WERI-Rb-1 (cell line): ENCODE measurements around the gene NEAT1.

Experiments used
- DNase-seq: peaks from one replicate; pipeline ENCODE4 v3.0.0-alpha.2; 2020
- H3K27ac ChIP-seq: fragments of 250-450 bp; sonication (Bioruptor Pico); 2 replicates; pipeline ENCODE4 v1.5.1; 2020; ENCODE audit warnings: mild to moderate bottlenecking, moderate library complexity
- H3K27me3 ChIP-seq: fragments of 250-450 bp; sonication (Bioruptor Pico); 2 replicates; pipeline ENCODE4 v1.5.1; 2021; ENCODE audit warnings: mild to moderate bottlenecking, low read depth, moderate library complexity; ENCODE audit not compliant: insufficient read depth, severe bottlenecking
- H3K36me3 ChIP-seq: fragments of 250-450 bp; sonication (Bioruptor Pico); 2 replicates; pipeline ENCODE4 v1.5.1; 2020; ENCODE audit warnings: mild to moderate bottlenecking, moderate library complexity
- H3K4me3 ChIP-seq: 2 replicates; pipeline ENCODE4 v1.5.1; 2011; ENCODE audit warnings: low read depth, mild to moderate bottlenecking, control low read depth, low read length
- H3K9me3 ChIP-seq: fragments of 250-450 bp; sonication (Bioruptor Pico); 2 replicates; pipeline ENCODE4 v1.5.1; 2021; ENCODE audit warnings: mild to moderate bottlenecking, moderate library complexity; ENCODE audit not compliant: severe bottlenecking
- CTCF ChIP-seq: IDR thresholded peaks from 2 replicates; pipeline ENCODE4 v1.5.1; 2011; ENCODE audit warnings: low read depth, mild to moderate bottlenecking, control low read depth, inconsistent platforms, low read length

The NEAT1 gene

DNA sequence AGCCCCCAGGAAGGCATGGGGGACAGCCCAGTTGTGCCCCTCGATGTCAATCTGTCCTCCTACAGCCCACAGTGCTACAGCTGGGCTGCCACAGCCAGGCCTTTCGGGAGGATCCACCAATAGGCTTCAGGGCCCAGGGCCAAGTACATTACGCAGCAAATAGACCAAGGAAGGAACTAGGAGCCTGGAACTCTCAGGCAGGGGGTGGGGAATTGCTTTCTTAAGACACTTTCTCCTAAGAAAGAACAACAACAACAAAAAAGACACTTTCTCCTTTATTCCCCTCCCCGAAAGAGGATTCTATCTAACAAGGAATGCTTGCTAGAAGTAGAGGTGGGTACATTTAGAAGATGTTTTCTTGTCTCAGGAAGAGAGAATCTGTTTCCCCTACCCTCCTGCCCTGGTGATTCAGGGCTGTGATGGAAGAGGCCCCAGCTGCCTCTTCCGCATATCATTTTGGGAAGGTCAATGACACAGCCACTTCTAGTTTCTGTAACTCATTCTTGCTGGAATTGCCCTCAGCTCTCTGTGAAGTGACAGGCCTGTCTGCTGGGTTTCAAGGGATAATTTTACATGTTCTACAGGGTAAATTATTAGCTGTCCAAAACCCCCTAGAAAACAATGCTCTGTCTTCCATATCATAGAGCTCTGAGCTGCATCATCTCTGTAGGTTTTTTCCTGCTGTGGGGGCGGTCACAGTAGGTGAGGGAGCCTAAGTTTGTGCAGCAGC, 70.2 kb downstream of the NEAT1 start:
- Histone ChIP-seq H3K27ac (peak overlapping the region; percentile 19), H3K36me3 (no peaks in the 10 kb centered on the region), H3K9me3 (no peaks in the 10 kb centered on the region), H3K27me3 (no peaks in the 10 kb centered on the region), H3K4me3 (no peak overlapping the region)
- no peak for TF ChIP-seq CTCF
- DNase-seq = no peak

- Histone ChIP-seq H3K27ac (peak overlapping the region; percentile 19), H3K27me3 (no peaks in the 10 kb centered on the region), H3K9me3 (no peaks in the 10 kb centered on the region), H3K36me3 (no peaks in the 10 kb centered on the region), H3K4me3 (no peak overlapping the region)
- peak; percentile 67 for DNase-seq
- no peak for TF ChIP-seq CTCF
Measured at GRCh38 chr11:65493367-65494176, 71.0 kb downstream of the NEAT1 start.
